Bronchial epithelial cell (primary cell): ENCODE data around the gene SH3BP2. TPM values are rescaled to one million over a fixed set of nuclear protein-coding genes. Genes with fewer than 3 reads are reported as not detected.

Experiments
- DNase-seq: peaks from one replicate; pipeline ENCODE4 v3.0.0-alpha.2; 2010; ENCODE audit warnings: low read depth
- FAIRE-seq: peaks from 2 replicates; lab custom pipeline; 2011; peaks lifted over from hg19 to GRCh38; lab: Jason Lieb, UNC
- H3K27me3 ChIP-seq: 2 replicates; pipeline ENCODE4 v1.5.1; 2011; ENCODE audit warnings: low read length; ENCODE audit not compliant: control insufficient read depth, insufficient read depth
- H3K36me3 ChIP-seq: 2 replicates; pipeline ENCODE4 v1.5.1; 2011; ENCODE audit warnings: low read length; ENCODE audit not compliant: control insufficient read depth, insufficient read depth
- H3K4me3 ChIP-seq: 2 replicates; pipeline ENCODE4 v1.5.1; 2011; ENCODE audit warnings: mild to moderate bottlenecking, low read depth, low read length, control low read depth
- CTCF ChIP-seq: IDR thresholded peaks from 2 replicates; pipeline ENCODE4 v1.5.1; 2011; ENCODE audit warnings: mild to moderate bottlenecking, moderate library complexity, low read length, control low read depth, inconsistent platforms; ENCODE audit not compliant: insufficient read depth, severe bottlenecking
- total RNA-seq: library from RNA; depleted of rRNA; stranded (reverse); fragments of >200 nt; gene quantifications from 2 replicates; pipeline ENCODE4 v1.2.1, GENCODE V29; 2014

Gene SH3BP2
- total RNA-seq, 1 donor from 2014 or later, result 31.1 TPM

GRCh38 chr4:2799224-2799911 lies 6.5 kb downstream of the SH3BP2 start:
- FAIRE-seq (no peak), DNase-seq (no peak)
- Histone ChIP-seq H3K36me3 (peaks cover 33% of the 10 kb centered on the region), H3K27me3 (no peaks in the 10 kb centered on the region), H3K4me3 (no peak overlapping the region)
- no peak for TF ChIP-seq CTCF

- FAIRE-seq (no peak), DNase-seq (peak; percentile 15)
- Histone ChIP-seq H3K36me3 (peaks cover 32% of the 10 kb centered on the region), H3K27me3 (no peaks in the 10 kb centered on the region), H3K4me3 (no peak overlapping the region)
- peak; percentile 2 for TF ChIP-seq CTCF
Observed at GRCh38 chr4:2799971-2800690, 7.2 kb downstream of the SH3BP2 start.

GRCh38 chr4:2800691-2801596 lies 8.1 kb downstream of the SH3BP2 start:
- TF ChIP-seq CTCF, result no peak
- H3K4me3 ChIP-seq, result no peak overlapping the region
- DNase-seq (no peak), FAIRE-seq (no peak)
- peaks cover 28% of the 10 kb centered on the region for H3K36me3 ChIP-seq
- H3K27me3 ChIP-seq, result no peaks in the 10 kb centered on the region

GRCh38 chr4:2802618-2803531 lies 10.0 kb downstream of the SH3BP2 start:
- no peak overlapping the region for H3K4me3 ChIP-seq
- peaks cover 27% of the 10 kb centered on the region for H3K36me3 ChIP-seq
- DNase-seq (no peak), FAIRE-seq (no peak)
- no peaks in the 10 kb centered on the region for H3K27me3 ChIP-seq
- no peak for TF ChIP-seq CTCF
